Endometrial microvascular endothelial cells (primary cell): ENCODE measurements around the gene NUDT16L1. TPM values are rescaled to one million over a fixed set of nuclear protein-coding genes. Genes with fewer than 3 reads are reported as not detected.

Source experiments
- in situ Hi-C: cut with HindIII; loops from 2 replicates; pipeline ENCODE4 v1.10.0; 2017; ENCODE audit warnings: low sequenced_read_pairs, low pct_unique_long_range_greater_than_20kb; ENCODE audit errors: inconsistent ontology term
- total RNA-seq: library from RNA; depleted of rRNA; stranded (reverse); fragments of >200 nt; gene quantifications from one replicate; pipeline ENCODE4 v1.2.3, GENCODE V29; 2015; ENCODE audit errors: inconsistent ontology term

NUDT16L1 gene
- total RNA-seq, 1 donor from 2014 or later, result 23.7 TPM

- in situ Hi-C loops, result no loop called here
Measured at GRCh38 chr16:4702466-4702808, 9.1 kb downstream of the NUDT16L1 start.

GRCh38 chr16:4703906-4704305, 10.5 kb downstream of the NUDT16L1 start:
- in situ Hi-C loops, result no loop called here

- in situ Hi-C loops, result no loop called here
Measured at GRCh38 chr16:4704491-4704890, 11.1 kb downstream of the NUDT16L1 start.

DNA sequence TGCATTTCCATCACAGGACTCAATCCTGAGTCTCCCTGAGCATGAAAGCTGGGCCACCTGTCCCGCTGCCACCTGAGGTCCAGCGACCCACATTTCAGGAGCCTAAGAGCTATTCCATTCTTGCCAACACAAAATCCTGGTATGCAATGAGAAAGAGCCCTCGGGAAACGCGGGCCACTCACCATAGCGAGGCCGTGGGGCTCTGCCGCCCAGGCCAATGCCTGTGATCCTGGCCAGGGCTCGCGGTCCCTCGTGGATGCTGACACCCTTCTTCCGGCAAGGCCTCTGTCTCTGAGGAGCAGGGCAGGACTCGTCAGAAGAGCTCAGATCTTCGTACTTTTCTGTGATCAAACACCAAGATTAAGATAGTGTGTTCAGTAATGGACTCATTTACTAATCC, 11.6 kb downstream of the NUDT16L1 start:
- in situ Hi-C loops, result no loop called here

GRCh38 chr16:4706871-4707270, 13.5 kb downstream of the NUDT16L1 start:
- in situ Hi-C loops, result no loop called here

DNA sequence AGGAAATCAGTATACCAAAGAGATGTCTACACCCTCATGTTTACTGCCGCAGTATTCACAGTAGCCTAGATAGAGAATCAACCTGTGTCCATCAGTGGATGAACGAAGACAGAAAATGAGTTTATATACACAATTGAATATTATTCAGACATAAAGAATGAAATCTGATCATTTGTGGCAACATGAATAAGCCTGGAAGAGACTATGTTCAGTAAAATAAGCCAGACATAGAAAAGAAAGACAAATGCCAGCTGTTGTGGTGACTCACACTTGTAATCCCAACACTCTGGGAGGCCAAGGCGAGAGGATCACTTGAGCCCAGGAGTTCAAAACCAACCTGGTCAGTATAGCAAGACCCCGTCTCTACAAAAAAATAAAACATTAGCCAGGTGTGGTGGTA, 16.1 kb downstream of the NUDT16L1 start:
- in situ Hi-C loops, result no loop called here

GRCh38 chr16:4713663-4714501, 20.5 kb downstream of the NUDT16L1 start:
- in situ Hi-C loops, result no loop called here

GRCh38 chr16:4714996-4715395, 21.6 kb downstream of the NUDT16L1 start:
- in situ Hi-C loops, result no loop called here

GRCh38 chr16:4718466-4718865, 25.1 kb downstream of the NUDT16L1 start:
- in situ Hi-C loops, result no loop called here

GRCh38 chr16:4723071-4723767, 29.9 kb downstream of the NUDT16L1 start:
- in situ Hi-C loops, result no loop called here

- in situ Hi-C loops, result no loop called here
Measured at GRCh38 chr16:4724661-4725270, 31.4 kb downstream of the NUDT16L1 start.

- in situ Hi-C loops, result no loop called here
Measured at GRCh38 chr16:4726616-4727015, 33.3 kb downstream of the NUDT16L1 start.

GRCh38 chr16:4728676-4729075, 35.3 kb downstream of the NUDT16L1 start:
- in situ Hi-C loops, result no loop called here

DNA sequence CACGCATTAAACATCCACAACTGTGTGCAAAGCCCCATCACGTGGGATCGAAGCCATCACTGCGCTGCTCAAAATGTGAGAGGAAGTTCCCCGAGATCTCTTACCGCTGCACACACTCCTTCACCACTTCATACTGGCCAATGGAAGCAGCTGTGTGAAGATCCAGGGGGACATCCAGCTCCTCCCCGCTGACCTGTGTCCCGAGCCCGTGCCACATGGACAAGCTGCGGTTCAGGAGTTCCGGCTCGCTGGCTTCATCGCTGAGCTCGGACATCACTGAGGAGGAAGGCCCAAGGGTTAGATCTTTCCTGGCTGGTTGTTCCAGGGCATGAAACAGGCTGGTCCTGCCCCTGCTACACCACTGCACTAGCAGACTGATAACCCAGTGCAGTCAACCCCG, 36.5 kb downstream of the NUDT16L1 start:
- in situ Hi-C loops, result no loop called here

GRCh38 chr16:4733211-4733742, 39.9 kb downstream of the NUDT16L1 start:
- in situ Hi-C loops, result no loop called here

DNA sequence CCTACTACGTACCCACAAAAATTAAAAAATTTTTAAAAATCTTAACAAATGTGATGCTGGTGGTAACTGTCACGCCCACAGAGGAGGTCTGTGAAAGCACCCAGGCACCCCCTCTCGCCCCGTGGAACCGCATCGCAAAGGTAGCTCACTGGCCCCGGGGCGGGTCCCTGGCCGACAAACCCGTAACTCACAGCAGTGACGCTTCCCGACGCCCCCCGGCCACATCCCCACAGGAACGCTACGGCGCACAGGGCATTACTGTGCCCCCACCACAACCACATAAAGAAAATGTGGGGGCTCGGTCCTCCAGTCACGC, 40.3 kb downstream of the NUDT16L1 start:
- in situ Hi-C loops, result no loop called here

GRCh38 chr16:4734063-4734729, 40.8 kb downstream of the NUDT16L1 start, which contains the start of the genes ANKS3 and DNAAF8:
Gene ANKS3, minus strand, starts transcription at chr16:4734271. Its CDS starts 4,122 bp downstream, at chr16:4730149.
Gene DNAAF8, plus strand, starts transcription at chr16:4734537. Its CDS starts 1,978 bp downstream, at chr16:4736515.
- in situ Hi-C loops, result no loop called here

GRCh38 chr16:4734730-4735535, 41.6 kb downstream of the NUDT16L1 start:
- in situ Hi-C loops, result no loop called here
